IMR-90 (cell line): ENCODE results near the gene SMKR1. TPM values are rescaled to one million over a fixed set of nuclear protein-coding genes. Genes with fewer than 3 reads are reported as not detected.

Experiments
- ATAC-seq: fragments of 200-7000 bp; cut with Tn5 transposase; 2 replicates; pipeline ENCODE4 v1.9.1; 2020; ENCODE audit warnings: low read depth, mild to moderate bottlenecking, moderate library complexity
- BruUV-seq: library from RNA; stranded (reverse); fragments of 400-500 nt; replicated peaks from 2 replicates; lab custom pipeline; 2021; lab: Mats Ljungman, UMichigan
- CTCF ChIA-PET: fragments of 300-600 bp; formaldehyde crosslinking; extraction: SDS; loops from one replicate; lab custom pipeline; 2021; ENCODE audit warnings: antibody characterized with exemption; lab: Yijun Ruan, JAX
- POLR2A ChIA-PET: fragments of 300-600 bp; sonication (Branson Sonifier 250); formaldehyde crosslinking; loops from one replicate; lab custom pipeline; 2022; ENCODE audit warnings: antibody characterized with exemption; ENCODE audit not compliant: unreplicated experiment; lab: Charles Lee
- DNase-seq: peaks from one replicate; pipeline ENCODE4 v3.0.0; 2013
- H2AFZ ChIP-seq: replicated peaks from 2 replicates; pipeline ENCODE3; 2013; ENCODE audit warnings: low read length, mild to moderate bottlenecking; ENCODE audit not compliant: poor library complexity
- H2AK5ac ChIP-seq: 2 replicates; pipeline ENCODE4 v1.6.1; 2013; ENCODE audit warnings: low read depth, low read length, inconsistent platforms
- H2AK9ac ChIP-seq: replicated peaks from 2 replicates; pipeline ENCODE3; 2013; ENCODE audit warnings: mild to moderate bottlenecking, low read depth, low read length, moderate library complexity; ENCODE audit not compliant: poor library complexity
- H2BK120ac ChIP-seq: 2 replicates; pipeline ENCODE4 v1.6.1; 2013; ENCODE audit warnings: low read depth, low read length, inconsistent platforms
- H2BK15ac ChIP-seq: 3 replicates; pipeline ENCODE4 v1.6.1; 2013; ENCODE audit warnings: low read depth, low read length, inconsistent platforms
- H2BK20ac ChIP-seq: 2 replicates; pipeline ENCODE4 v1.6.1; 2013; ENCODE audit warnings: low read depth, mild to moderate bottlenecking, inconsistent platforms, low read length, moderate library complexity
- H2BK5ac ChIP-seq: 2 replicates; pipeline ENCODE4 v1.6.1; 2013; ENCODE audit warnings: mild to moderate bottlenecking, low read depth, low read length, inconsistent platforms; ENCODE audit not compliant: poor library complexity, severe bottlenecking
- H3K14ac ChIP-seq: replicated peaks from 2 replicates; pipeline ENCODE4 v1.6.1; 2013; ENCODE audit warnings: low read depth, low read length, inconsistent platforms
- H3K18ac ChIP-seq: 2 replicates; pipeline ENCODE4 v1.6.1; 2013; ENCODE audit warnings: low read depth, low read length, control low read depth
- H3K23ac ChIP-seq: 2 replicates; pipeline ENCODE4 v1.6.1; 2013; ENCODE audit warnings: low read depth, low read length, inconsistent platforms
- H3K27ac ChIP-seq: 2 replicates; pipeline ENCODE4 v1.5.1; 2013; ENCODE audit warnings: mild to moderate bottlenecking, control low read depth, low read length; ENCODE audit not compliant: insufficient read depth
- H3K27me3 ChIP-seq: 2 replicates; pipeline ENCODE4 v1.6.1; 2013; ENCODE audit warnings: low read length; ENCODE audit not compliant: control insufficient read depth, insufficient read depth
- H3K36me3 ChIP-seq: 2 replicates; pipeline ENCODE4 v1.6.1; 2013; ENCODE audit warnings: low read length, mixed read lengths; ENCODE audit not compliant: control insufficient read depth, insufficient read depth
- H3K4ac ChIP-seq: 2 replicates; pipeline ENCODE4 v1.6.1; 2013; ENCODE audit warnings: low read depth, low read length, inconsistent platforms
- H3K4me1 ChIP-seq: 2 replicates; pipeline ENCODE4 v1.6.1; 2013; ENCODE audit warnings: low read length, mixed read lengths; ENCODE audit not compliant: control insufficient read depth, insufficient read depth
- H3K4me2 ChIP-seq: 2 replicates; pipeline ENCODE4 v1.6.1; 2013; ENCODE audit warnings: low read depth, mild to moderate bottlenecking, control low read depth, low read length, moderate library complexity
- H3K4me3 ChIP-seq: 2 replicates; pipeline ENCODE4 v1.5.1; 2013; ENCODE audit warnings: low read depth, mild to moderate bottlenecking, control low read depth, low read length, moderate library complexity; ENCODE audit not compliant: insufficient read depth
- H3K56ac ChIP-seq: 2 replicates; pipeline ENCODE4 v1.6.1; 2013; ENCODE audit warnings: low read length, inconsistent platforms; ENCODE audit not compliant: insufficient read depth; ENCODE audit errors: extremely low read depth
- H3K79me1 ChIP-seq, 2 experiments: 2 replicates each; pipeline ENCODE4 v1.6.1; 2013; ENCODE audit warnings: low read length in 2 of 2, inconsistent platforms in 1 of 2, low read depth in 1 of 2
- H3K9ac ChIP-seq: 2 replicates; pipeline ENCODE4 v1.6.1; 2013; ENCODE audit warnings: low read depth, low read length, control low read depth
- H3K9me1 ChIP-seq: 2 replicates; pipeline ENCODE4 v1.6.1; 2013; ENCODE audit warnings: low read length, inconsistent platforms; ENCODE audit not compliant: insufficient read depth
- H3K9me3 ChIP-seq: 2 replicates; pipeline ENCODE4 v1.6.1; 2013; ENCODE audit warnings: low read length; ENCODE audit not compliant: control insufficient read depth, insufficient read depth
- H4K20me1 ChIP-seq: 2 replicates; pipeline ENCODE4 v1.6.1; 2013; ENCODE audit warnings: low read length, inconsistent platforms; ENCODE audit not compliant: insufficient read depth
- H4K5ac ChIP-seq: 2 replicates; pipeline ENCODE4 v1.6.1; 2013; ENCODE audit warnings: mild to moderate bottlenecking, low read depth, low read length, control low read depth
- H4K8ac ChIP-seq, 2 experiments: 2 replicates each; pipeline ENCODE4 v1.6.1; 2013; ENCODE audit warnings: low read depth in 2 of 2, low read length in 2 of 2, control low read depth in 1 of 2, inconsistent platforms in 1 of 2
- H4K91ac ChIP-seq: 2 replicates; pipeline ENCODE4 v1.6.1; 2013; ENCODE audit warnings: low read depth, low read length, inconsistent platforms; ENCODE audit not compliant: insufficient read depth
- BHLHE40 ChIP-seq: fragments of 150-350 bp; IDR thresholded peaks from 2 replicates; pipeline ENCODE4 v1.6.1; 2016; ENCODE audit warnings: mild to moderate bottlenecking, low read depth, low read length
- CEBPB ChIP-seq: IDR thresholded peaks from 2 replicates; pipeline ENCODE4 v1.6.1; 2012; ENCODE audit warnings: low read depth, low read length, improper control_type of control experiment
- ELK1 ChIP-seq: fragments of 150-350 bp; IDR thresholded peaks from 2 replicates; pipeline ENCODE4 v1.6.1; 2016; ENCODE audit warnings: low read depth, mild to moderate bottlenecking, low read length, moderate library complexity, borderline replicate concordance
- MAFK ChIP-seq: IDR thresholded peaks from 2 replicates; pipeline ENCODE4 v1.6.1; 2012; ENCODE audit warnings: low read depth, low read length, improper control_type of control experiment
- MAZ ChIP-seq: IDR thresholded peaks from 2 replicates; pipeline ENCODE4 v1.6.1; 2012; ENCODE audit warnings: low read depth, mild to moderate bottlenecking, low read length, improper control_type of control experiment, moderate library complexity, borderline replicate concordance
- NFE2L2 ChIP-seq: fragments of 150-350 bp; IDR thresholded peaks from 2 replicates; pipeline ENCODE4 v1.6.1; 2016; ENCODE audit warnings: low read depth, mild to moderate bottlenecking, low read length
- POLR2A ChIP-seq: IDR thresholded peaks from 2 replicates; pipeline ENCODE4 v1.6.1; 2012; ENCODE audit warnings: mild to moderate bottlenecking, low read depth, low read length
- RCOR1 ChIP-seq: IDR thresholded peaks from 2 replicates; pipeline ENCODE4 v1.6.1; 2012; ENCODE audit warnings: mild to moderate bottlenecking, low read length, improper control_type of control experiment; ENCODE audit not compliant: insufficient replicate concordance
- RFX5 ChIP-seq: IDR thresholded peaks from 2 replicates; pipeline ENCODE4 v1.8.0; 2012; ENCODE audit warnings: low read depth, mild to moderate bottlenecking, low read length, moderate library complexity
- SMC3 ChIP-seq: fragments of 150-350 bp; IDR thresholded peaks from 2 replicates; pipeline ENCODE4 v1.6.1; 2016; ENCODE audit warnings: low read depth, mild to moderate bottlenecking, antibody characterized with exemption, low read length, moderate library complexity
- WGBS, 2 experiments: methylation state at CpG; one replicate each; pipeline versions ENCODE4 v1.1.5 to v1.1.7; 2013; ENCODE audit warnings: missing lambda C conversion rate in 2 of 2; ENCODE audit not compliant: insufficient read length in 1 of 2; ENCODE audit errors: extremely low coverage in 2 of 2; 5-methylcytosine and 5-hydroxymethylcytosine counted together
- dilution Hi-C: fragments of 300-500 bp; cut with HindIII; formaldehyde crosslinking; loops from one replicate; pipeline ENCODE4 v1.14.3; 2018; ENCODE audit warnings: low sequenced_read_pairs; ENCODE audit not compliant: unreplicated experiment
- in situ Hi-C: fragments of 300-500 bp; cut with MboI; formaldehyde crosslinking; loops from 3 replicates; pipeline ENCODE4 v1.14.3; 2019; ENCODE audit warnings: low sequenced_read_pairs, inconsistent platforms, mixed read lengths
- intact Hi-C: fragments of 100-400 bp; cut with micrococcal nuclease; formaldehyde crosslinking; loops from 2 replicates; pipeline ENCODE4 v1.10.0; 2022
- polyA plus RNA-seq, 3 experiments: library from polyadenylated mRNA; depleted of rRNA; stranded (reverse); fragments of >200 nt; gene quantifications; 2 replicates each; pipeline ENCODE4 v1.2.3, GENCODE V29; 2012; ENCODE audit warnings: low replicate concordance in 1 of 3
- total RNA-seq: library from RNA; depleted of rRNA; stranded (reverse); fragments of >200 nt; gene quantifications from 2 replicates; pipeline ENCODE4 v1.2.3, GENCODE V29; 2012
- TF ChIP-seq, protein P1 (sequence below): conservative IDR thresholded peaks from 2 replicates; pipeline ENCODE4 v1.5.1; 2012; ENCODE audit warnings: mild to moderate bottlenecking, low read depth, low read length, improper control_type of control experiment

The SMKR1 gene
- total and polyA plus RNA-seq, 2 of the 4 experiments (the other 2 are of a cell fraction), result 0.26 TPM; not detected in 1

- ATAC-seq, result no peak
- H4K91ac ChIP-seq, result no peak overlapping the region
- DNase-seq, result no peak
- H2AK5ac ChIP-seq, result no peak overlapping the region
- no peak overlapping the region for H4K5ac ChIP-seq
- no peak overlapping the region for H3K4me3 ChIP-seq
- no peaks in the 10 kb centered on the region for H3K36me3 ChIP-seq
- no peaks in the 10 kb centered on the region for H3K9me3 ChIP-seq
- no peak overlapping the region for H3K27ac ChIP-seq
- in situ Hi-C loops (loop anchor here (25.0 kb wide), 1 partner anchor 516 kb away; no protein-coding TSS in a partner anchor), intact Hi-C loops (no loop called here), dilution Hi-C loops (no loop called here)
- H3K4ac ChIP-seq, result no peak overlapping the region
- no peak overlapping the region for H3K56ac ChIP-seq
- H4K8ac ChIP-seq, result no peak overlapping the region
- H2BK120ac ChIP-seq, result no peak overlapping the region
- no peak overlapping the region for H2AFZ ChIP-seq
- H3K27me3 ChIP-seq, result peaks cover 11% of the 10 kb centered on the region
- H2BK20ac ChIP-seq, result no peak overlapping the region
- no TSS peak for BruUV-seq
- H2BK5ac ChIP-seq, result no peak overlapping the region
- ChIA-PET POLR2A (no interaction called here), CTCF (interaction anchor here (0.5 kb wide), 1 partner anchor 146 kb away, joined by 3 read pairs; no protein-coding TSS in a partner anchor)
- no peak overlapping the region for H3K4me2 ChIP-seq
- H2BK15ac ChIP-seq, result no peak overlapping the region
- peaks cover 3% of the 10 kb centered on the region; the same call in 1 of the 2 replicates for H3K4me1 ChIP-seq
- H4K20me1 ChIP-seq, result no peaks in the 10 kb centered on the region
- WGBS, 2 experiments, result 93% methylated on average over 7 of the region's 7 CpGs; no CpG with 5 or more reads in 1 of the 2 experiments
- H3K14ac ChIP-seq, result no peak overlapping the region
- no peak overlapping the region for H3K9ac ChIP-seq
- no peaks in the 10 kb centered on the region for H3K9me1 ChIP-seq
- H2AK9ac ChIP-seq, result no peak overlapping the region
- TF ChIP-seq SMC3 (no peak), POLR2A (no peak), RFX5 (no peak), BHLHE40 (no peak), ELK1 (no peak), MAZ (no peak), RCOR1 (no peak), NFE2L2 (no peak), MAFK (no peak), CEBPB (no peak)
- TF ChIP-seq, protein P1, sequence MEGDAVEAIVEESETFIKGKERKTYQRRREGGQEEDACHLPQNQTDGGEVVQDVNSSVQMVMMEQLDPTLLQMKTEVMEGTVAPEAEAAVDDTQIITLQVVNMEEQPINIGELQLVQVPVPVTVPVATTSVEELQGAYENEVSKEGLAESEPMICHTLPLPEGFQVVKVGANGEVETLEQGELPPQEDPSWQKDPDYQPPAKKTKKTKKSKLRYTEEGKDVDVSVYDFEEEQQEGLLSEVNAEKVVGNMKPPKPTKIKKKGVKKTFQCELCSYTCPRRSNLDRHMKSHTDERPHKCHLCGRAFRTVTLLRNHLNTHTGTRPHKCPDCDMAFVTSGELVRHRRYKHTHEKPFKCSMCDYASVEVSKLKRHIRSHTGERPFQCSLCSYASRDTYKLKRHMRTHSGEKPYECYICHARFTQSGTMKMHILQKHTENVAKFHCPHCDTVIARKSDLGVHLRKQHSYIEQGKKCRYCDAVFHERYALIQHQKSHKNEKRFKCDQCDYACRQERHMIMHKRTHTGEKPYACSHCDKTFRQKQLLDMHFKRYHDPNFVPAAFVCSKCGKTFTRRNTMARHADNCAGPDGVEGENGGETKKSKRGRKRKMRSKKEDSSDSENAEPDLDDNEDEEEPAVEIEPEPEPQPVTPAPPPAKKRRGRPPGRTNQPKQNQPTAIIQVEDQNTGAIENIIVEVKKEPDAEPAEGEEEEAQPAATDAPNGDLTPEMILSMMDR, result no peak
- H3K18ac ChIP-seq, result no peak overlapping the region
- no peak overlapping the region for H3K23ac ChIP-seq
- H3K79me1 ChIP-seq, result no peaks in the 10 kb centered on the region
Measured at GRCh38 chr7:129496653-129497052, 5.7 kb upstream of the SMKR1 start.
